Measurements from ENCODE around the gene TIMM29. TPM values are rescaled to one million over a fixed set of nuclear protein-coding genes. Genes with fewer than 3 reads are reported as not detected.

Gene TIMM29
- total and polyA plus RNA-seq, 9 of the 15 experiments (the other 6 are each of a cell fraction or from before 2014, with no cell fraction given), result 2.4 to 29.4 (median 16.3) TPM

- TF ChIP-seq ZNF740 (CRISPR knock-in tag; IDR thresholded peaks at IDR 0.05) (no peak; the same call in 1 of the 2 replicates), ZNF740 (tag; IDR thresholded peaks at IDR 0.05) (peak in 1 of 2 experiments; percentile 35; a peak in 2 of 4 replicates), SAP30 (IDR thresholded peaks at IDR 0.05; ENCODE audit: borderline replicate concordance, insufficient read depth, low read depth, low read length, poor library complexity, severe bottlenecking) (peak; percentile 55), AFF4 (CRISPR knock-in tag; IDR thresholded peaks at IDR 0.05) (peak; percentile 10; the same call in 1 of the 2 replicates), ETS1 (conservative IDR thresholded peaks at IDR 0.05; ENCODE audit: control insufficient read depth, low read depth, low read length) (peak; percentile 24; the same call in 1 of the 2 replicates), ZNF253 (CRISPR knock-in tag; conservative IDR thresholded peaks at IDR 0.05) (no peak), GABPA (tag; conservative IDR thresholded peaks at IDR 0.05; ENCODE audit: low read depth) (peak; percentile 80), CBX3 (IDR thresholded peaks at IDR 0.05; ENCODE audit: borderline replicate concordance in 1 of 2, low read length in 2 of 2) (no peak), STAT6 (CRISPR knock-in tag; IDR thresholded peaks at IDR 0.05) (0 out of 2 replicates have a peak, but pooled peaks have one; percentile 35), E2F6 (IDR thresholded peaks at IDR 0.05; ENCODE audit: borderline replicate concordance in 1 of 2, extremely low read depth in 1 of 2, insufficient read depth in 1 of 2, insufficient read length in 1 of 2, low read depth in 1 of 2, low read length in 1 of 2, poor library complexity in 1 of 2, severe bottlenecking in 1 of 2) (no peak)
These were observed 32.7 kb downstream of the TIMM29 start (continued) for GRCh38 chr19:10961073-10961860.

Measured in K562 (cell line).